NCI-H187 (cell line): ENCODE measurements around the gene ATG7.

Experiments
- DNase-seq, 2 experiments: peaks; one replicate each; lab custom pipeline; 2025; lab: John Stamatoyannopoulos, UW

The ATG7 gene

DNA sequence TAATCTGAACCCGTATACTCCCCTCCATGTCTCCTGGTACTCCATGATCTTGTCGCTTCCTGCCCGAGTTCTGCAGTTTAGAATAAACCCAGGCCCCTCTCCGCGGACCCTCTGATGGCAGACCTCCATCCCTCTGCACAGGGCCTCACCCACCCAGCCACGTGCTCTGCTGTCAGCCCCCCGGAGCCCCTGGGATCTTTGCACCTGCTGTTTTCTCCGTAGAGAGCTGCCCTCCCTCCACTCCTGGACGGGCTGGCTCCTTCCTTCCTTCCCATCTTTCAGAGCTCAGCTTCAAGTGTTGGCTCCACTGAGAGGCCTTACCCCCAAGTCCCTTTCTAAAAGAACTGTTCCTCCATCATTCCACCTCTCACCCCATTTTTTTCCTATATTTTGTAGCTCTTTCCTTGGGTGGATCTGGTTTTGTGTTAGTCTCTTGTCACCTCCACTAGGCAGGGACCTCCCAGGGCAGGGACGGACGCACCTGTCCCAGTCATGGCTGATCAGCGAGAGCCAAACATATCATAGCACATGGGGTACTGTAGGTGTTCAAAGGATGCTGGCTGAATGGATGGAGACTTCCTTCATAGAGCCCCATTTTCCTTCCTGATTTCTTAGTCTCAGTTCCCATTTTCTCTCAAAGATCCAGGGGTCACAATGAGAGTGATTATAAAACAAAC is 264.9 kb downstream of the ATG7 start:
- no peak for DNase-seq

DNA sequence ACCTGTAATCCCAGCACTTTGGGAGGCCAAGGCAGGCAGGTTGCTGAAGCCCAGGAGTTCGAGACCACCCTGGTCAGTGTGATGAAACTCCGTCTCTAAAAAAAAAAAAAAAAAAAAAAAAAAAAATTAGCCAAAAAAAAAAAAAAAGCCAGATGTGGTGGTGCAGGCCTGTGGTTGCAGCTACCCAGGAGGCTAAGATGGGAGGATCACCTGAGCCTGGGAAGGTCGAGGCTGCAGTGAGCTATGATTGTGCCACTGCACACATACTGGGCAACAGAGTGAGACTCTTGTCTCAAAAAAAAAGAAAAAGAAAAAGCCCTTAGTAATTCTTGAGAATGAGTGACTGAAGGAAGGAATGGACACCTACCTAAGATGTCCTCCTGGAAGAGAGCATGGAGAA is 266.4 kb downstream of the ATG7 start:
- no peak for DNase-seq

DNA sequence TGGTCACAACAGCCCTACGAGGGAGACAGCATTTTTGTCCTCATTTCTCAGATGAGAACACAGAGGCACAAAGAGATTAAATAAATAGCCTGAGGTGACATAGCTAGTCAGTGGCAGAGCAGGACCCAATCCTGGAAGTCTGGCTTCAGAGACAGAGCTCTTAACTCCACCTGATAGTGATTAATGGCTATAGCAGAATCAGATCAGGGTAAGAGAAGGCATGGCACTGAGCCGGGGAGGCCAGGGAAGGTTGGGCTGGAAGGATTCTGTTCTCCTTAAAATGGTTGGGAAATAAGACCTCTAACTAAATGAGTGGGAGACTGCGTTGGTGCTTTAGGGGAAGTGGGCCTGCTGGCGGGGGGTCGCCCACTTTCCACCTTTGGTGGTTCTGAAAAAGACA is 267.0 kb downstream of the ATG7 start:
- no peak for DNase-seq

DNA sequence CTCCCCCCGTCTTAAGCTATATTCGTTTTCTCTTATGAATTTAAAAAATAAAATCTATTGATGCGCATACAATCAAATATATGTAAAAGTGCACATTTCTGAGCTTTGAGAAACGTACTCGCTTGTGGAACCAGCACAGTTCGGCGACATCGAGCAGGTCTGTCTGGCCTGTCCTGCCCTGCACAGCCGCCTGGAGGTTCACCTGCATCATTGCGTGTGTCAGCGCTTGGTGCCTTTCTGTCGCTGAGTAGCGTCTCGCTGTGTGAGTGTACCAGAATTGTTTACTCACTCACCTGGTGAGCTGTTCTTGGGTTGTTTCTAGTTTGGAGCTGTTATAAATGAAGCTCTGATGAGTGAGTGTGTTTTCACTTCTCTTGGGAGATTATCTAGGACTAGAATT is 267.5 kb downstream of the ATG7 start:
- DNase-seq = no peak

DNA sequence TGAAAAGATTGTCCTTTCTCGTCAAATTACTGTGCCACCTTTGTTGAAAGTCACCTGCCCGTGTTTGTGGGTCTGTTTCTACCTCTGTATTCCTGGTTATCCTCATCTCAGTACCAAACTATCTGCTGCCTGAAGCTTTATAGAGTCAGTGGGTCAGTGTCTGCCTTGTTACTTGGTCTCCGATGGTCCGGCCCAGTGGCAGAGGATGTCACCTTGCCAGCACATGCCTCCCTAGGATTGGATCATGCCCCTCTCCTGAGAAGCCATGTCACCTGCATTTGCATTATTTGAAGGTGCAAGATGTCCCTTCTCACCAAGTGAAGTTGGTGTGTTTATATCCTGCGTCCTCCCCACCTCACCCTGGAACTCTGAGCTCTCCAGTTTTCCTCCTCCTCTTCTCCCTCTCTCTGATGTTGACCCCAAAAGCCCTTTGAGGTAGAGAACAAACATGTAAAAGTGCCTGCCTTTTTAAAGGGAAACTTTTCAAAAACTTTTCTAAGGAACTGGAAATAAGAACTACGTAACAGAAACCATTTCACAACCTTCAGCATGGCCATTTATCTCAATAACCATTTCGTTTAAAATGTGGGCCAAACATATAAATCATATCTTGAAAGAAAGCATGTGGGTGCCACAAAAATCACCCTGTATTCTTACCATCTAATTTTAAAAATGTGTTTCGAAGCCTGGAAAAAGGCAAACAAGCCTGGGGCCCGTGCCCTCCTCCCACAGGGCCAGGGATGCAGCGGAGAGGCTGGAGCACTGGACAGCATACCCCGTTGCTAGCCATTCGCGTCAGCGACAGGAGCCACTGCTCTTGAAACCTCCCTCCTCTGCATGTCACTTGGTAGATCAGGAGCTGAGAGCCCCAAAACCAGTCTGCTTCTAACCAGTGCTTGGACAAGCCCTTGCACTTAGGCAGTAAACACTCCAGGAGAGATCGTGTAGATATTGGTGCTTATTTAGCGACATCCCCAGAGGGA is 269.4 kb downstream of the ATG7 start:
- DNase-seq = no peak

DNA sequence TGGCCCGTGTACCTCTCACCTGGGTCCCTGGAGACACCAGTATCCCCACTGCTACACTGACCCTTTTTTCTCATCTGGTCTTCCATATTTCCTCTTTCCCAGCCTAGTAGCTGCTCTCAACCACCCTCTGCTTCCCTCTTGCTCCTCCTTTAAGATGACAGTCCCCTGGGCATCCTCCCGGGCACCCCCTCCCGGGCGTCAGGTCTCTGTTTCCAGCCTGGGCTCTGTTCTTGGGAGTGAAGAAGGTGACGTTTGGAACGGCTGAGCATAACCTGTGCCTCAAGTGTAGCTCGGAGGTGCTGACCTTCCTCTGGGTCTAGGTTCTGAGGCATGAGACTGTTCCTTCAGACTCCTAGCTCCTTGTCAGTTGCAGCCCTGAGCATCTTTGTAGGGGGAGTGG is 270.4 kb downstream of the ATG7 start:
- no peak for DNase-seq

DNA sequence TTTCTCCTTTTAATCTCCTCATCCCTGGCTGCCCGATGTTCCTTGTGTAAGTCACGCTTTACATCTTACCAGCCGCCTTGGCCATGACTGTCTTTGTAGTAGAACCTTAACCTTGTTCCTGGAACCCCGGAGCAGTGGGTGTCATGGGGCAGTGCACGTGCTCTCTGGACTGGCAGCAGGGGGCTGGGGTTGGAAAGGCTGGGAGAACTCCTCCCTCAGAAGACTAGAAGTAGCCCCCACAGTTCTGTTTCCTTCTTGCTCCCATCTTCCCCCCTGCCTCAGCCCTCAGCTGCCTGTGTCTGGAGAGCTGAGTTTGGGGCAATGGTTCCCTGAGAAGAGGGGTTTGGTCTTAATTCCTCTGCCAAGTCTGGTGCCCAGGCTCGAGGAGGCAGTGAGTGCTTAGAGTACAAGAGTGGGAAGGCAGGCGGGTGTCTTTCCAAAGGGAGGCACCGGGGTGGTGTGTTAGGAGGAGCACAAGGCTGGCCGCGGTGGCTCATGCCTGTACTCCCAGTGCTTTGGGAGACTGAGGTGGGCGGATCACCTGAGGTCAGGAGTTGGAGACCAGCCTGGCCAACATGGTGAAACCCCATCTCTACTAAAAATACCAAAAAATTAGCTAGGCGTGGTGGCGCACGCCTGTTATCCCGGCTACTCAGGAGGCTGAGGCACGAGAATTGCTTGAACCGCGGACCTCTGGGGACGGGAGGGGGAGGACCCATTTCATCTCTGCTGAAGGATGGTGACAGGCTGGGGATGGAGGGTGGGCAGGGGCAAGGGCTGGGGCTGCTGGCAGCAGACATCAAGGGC is 271.1 kb downstream of the ATG7 start:
- DNase-seq = no peak

DNA sequence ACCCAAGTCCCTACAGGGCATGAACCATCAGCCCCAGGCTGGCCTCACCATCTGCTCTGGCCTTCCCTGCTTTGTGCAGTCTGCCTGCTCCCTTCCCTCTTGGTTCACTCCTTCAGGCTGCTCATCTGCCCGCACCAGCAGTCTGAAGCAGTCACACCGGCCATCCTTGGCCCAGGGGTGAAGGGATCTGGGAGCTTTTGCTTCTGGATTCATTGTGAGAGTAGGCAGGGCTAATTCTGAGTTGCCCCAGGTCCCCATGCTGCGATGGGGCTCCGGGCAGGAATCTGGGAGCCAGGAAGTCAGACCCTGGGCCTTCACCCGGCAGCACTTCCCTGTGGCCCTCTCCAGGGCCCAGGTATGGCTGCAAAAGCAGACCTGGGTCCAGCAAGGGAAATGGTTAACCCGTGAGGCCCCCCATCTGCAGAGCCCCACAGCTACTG is 271.8 kb downstream of the ATG7 start:
- DNase-seq = no peak

DNA sequence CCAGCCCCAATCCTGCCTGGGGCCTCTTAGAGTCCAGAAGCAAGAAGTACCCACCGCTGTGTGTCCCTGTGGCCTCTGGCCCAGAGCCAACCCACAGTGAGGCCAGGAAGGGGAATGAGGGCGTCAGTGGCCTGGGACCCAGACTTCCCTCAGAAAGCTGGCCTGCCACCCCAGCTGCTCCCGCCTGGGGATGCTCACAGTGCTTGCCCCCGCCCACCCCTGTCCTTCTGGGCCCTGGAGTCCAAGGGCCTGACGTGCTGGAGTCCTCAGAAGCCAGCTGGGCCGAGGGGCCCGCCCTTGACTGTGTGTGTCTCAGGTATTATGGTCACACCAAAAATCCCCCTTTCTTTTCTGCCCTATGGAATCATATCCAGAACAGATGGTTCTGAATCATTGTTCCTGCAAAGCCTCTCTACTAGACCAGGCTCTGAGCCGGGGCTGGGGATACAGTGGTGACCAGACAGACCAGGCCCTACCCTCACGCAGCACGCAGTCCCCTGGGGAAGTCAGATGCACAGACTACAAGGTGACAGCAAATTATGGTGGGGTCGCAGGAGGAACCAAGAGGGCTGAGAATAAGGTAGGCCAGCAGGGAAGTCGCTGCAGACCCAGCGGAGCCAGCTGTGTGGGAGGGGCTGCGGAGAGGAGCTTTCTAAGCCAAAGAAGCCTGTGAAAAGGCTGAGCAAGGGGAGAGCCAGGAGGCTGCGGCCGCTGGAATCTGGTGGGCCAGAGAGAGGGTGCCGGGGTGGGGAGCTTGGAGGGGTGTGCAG is 272.4 kb downstream of the ATG7 start:
- no peak for DNase-seq

DNA sequence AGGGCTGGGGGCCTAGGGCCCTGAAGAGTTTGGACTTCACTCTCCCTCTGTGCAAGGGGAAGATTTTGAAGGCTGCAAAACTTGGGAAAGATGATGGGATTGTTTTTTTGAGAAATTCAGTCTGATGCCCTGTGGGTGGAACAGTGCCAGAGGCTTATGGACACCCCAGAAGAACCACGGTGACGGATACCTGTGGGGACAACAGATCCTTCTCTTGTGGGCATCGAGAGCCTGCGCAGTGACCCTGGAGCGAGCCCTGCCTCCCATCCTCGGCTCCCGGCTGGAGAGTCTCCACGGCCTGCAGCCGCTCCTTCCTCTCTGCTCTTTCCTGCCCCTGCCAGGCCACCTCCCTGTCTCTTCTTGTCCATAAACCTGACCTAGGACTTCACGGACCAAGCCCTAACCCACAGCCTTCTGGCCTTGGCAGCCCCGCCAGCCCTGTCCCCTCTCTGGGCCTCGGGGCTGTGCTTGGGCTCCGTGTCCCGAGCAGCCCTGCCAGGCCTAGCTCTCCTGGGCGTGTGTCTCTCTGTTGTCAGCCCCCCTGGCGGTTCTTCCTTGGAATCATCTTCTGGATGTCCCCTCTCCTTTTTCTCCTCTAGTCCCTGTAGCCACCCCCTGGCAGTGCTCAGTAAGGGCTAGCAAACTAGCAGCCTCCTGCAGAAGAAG is 273.1 kb downstream of the ATG7 start:
- no peak for DNase-seq

DNA sequence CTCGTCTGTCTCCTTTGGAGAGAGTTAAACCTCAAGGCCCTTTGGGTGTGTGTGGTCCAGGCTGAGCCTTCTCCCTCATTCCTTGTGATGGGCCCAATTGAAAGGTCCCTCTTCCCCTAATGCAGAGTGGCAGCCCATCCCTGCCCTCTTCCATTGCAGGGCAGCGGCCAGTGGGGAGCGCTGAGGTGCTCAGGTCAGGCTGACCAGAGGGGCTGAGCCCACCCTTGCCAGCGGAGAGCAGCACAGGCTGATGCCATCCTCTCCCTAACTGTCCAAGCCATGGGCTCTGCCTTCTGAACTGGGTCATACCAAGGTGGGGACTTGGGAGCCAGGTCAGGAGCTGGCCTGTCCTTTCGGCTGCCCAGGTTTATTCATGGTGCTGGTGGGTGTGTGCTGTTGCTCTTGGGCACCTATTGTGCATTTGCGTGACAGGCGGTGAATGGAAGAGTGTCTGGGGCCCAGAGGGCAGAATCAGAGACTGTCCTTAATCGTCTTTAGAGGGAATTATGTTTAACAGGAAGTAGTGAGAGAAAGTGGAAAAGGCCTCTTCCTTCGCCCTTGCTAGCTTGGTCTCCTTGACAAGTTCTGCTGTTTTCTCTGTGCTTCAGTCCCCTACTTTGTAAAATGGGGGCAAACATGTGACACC is 274.6 kb downstream of the ATG7 start:
- no peak for DNase-seq

DNA sequence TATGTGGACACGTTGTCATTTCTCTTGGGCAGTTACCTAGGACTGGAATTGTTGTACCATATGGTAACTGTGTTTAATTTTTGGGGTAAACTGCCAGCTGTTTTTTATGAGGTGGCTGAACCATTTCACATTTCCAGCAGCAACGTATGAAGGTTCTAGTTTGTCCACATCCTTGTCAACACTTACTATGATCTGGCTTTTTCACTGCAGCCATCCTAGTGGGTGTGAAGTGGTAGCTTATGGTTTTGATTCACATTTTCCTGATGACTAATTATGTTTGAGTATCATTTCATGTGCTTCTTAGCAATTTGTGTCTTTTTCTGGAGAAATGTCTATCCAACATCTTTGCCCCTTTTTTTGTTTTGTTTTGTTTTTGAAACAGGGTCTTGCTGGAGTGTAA is 275.3 kb downstream of the ATG7 start:
- no peak for DNase-seq

DNA sequence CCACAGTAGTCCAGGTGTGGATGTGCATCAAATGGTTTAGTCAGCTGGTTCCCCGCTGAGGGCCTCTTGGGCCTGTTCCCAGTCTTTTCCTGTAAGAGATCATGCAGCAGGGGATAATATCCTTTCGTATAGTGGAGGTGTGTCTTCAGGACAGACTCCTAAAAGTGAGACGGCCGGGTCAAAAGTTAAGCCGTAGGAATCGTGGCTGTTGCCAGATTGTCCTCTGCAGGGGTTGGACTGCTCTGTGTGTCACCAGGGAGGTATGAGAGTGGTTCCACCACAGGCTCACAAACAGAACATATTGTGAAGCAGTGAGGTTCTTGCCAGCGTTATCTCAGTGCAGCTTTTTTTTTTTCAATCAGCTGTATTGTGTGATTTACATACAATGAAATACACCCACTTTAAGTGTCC is 276.5 kb downstream of the ATG7 start:
- DNase-seq = no peak

DNA sequence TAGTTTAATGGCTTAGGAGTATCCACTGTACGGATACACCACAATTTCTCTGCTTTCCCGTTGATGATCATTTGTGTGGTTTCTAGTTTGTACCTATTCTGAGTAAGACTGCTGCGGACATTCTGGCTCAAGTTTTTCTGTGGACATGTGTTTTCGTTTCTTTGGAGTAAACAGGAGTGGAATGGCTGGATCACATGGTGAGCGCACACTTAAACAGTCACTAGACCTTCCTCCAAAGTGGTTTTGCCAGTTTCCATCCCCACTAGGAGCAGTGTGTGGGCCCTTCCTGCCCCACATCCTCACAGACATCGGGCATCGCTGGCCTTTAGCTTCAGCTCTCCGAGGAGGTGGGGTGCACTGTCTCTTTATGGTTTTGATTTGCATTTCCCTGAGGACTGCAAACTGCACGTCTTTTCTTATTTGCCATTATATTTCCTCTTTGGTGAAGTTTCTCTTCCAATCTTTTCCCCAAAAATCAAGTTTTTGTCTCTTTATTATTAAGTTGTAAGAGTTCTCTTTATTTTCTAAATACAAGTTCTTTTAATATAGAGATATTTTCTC is 277.5 kb downstream of the ATG7 start:
- no peak for DNase-seq

DNA sequence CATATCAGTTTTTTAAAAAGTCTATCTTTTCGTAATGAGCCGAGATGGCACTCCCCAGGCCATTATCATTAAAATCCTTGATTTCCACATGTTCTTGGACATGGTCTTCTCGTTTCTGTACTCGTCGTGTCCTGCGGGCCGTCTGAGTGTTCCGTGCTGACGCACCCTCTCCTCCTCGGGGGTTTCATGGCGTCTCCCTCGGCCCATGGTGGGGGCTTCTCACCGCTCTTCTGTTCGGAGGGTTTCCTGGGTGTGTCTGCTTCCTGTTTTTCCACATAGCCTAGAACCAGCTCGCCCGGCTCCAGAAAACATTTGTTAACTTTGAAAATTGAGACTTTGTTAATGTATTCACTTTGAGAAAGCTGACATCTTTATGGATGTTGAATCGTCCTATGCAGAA is 278.8 kb downstream of the ATG7 start:
- no peak for DNase-seq

DNA sequence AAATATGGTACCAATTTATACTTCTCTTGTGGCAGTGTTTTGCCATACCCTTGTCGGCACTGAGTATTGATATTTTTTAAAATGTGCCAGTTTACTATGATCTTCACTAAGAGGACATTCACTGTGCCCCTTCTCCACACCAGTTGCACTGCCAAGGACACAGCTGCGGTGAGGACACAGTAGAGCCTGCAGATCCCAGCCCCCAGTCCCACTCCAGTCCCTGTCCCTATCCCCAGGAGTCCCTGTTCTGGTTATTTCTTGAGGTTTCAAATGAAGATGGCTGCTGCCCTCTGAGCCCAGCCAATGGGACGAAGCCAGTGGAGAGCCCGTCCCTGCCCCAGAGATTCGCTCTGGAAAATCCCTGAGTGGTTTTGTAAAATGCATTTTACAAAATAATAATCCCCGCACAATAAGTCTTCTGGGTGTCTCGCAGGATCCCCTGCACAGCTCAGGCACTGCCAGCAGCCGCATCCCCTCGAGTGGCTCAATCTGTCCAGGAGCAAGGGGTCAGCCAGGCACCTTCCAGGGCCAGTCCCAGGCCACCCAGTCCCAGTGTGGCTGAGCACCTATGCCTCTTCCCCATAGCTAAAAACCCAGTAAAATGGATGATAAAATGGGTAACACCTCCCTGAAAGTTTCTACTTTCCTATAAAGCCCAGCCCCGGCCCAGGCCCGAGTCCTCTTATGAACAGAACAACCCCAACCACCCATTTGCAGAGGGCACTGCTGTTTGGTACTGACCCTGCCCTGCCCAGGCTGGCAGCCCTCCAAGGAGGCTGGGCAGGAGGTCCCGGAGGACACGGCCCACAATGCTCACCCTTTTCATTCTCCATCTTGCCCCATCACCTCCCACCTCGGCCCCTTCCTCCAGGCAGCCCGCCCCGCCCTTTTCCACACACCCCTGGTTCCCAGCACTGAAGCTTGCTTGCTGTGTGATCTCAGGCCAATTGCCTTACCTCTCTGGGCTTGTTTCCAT is 280.4 kb downstream of the ATG7 start:
- no peak for DNase-seq

DNA sequence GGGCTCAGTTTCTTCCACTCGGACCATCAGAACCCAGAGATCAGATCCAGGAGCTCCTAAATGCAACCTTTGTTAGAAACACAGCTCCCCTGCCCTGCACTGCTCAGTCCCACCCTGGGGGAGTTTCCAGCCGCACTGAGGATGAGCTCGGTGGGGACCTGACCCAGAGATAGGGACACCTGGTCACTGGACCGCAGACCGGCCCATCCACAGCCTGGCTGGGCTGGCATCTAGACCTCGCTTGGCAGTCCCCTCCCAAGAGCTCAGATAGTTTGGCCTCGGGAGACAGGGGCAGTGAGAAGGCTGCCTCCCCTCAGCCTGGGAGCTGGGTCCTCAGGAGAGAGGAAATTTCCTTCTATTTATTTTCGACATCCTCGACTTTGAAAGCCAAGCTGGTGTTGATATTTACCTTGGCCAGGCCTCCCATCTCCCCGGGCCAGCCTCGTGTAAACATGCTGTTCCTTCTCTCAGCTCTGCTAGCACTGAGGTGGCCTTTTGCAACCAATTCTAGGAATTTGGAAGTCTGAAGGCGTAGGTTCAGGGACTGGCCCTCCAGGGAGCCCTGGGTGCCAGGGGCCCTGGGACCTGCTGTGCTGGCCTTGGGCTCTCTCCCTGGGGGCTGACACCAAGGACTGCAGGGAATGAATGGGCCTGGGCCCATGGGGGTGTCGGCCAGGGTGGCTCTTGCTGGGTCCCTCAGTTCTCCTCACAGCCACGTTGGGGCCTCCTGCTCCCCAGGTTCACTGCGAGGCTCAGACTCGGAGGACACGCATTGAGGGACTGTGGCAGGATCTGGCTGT is 281.4 kb downstream of the ATG7 start:
- DNase-seq = no peak

DNA sequence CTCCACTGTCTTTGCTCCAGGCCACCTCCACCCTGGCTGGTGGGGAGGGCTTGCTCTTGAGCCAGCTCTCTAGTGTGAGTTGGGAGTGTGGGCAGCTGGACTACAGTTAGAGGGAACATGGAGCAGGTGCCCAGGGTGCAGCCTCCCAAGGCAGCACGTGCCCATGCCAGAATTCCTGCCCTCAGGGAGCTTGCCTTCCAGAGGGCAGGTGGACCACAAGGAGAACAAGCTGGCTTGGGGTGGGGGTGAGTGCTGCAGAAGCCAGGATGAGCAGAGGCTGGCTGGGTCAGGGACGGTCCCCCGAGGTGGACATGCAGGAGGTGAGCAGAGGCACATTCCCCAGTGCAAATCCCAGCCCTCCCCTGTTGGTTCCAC is 282.0 kb downstream of the ATG7 start:
- no peak for DNase-seq
